Activated naive CD4-positive, alpha-beta T cell (primary cell): Measurements from ENCODE around the gene STIM1.

Experiments used
- DNase-seq, 4 experiments: peaks; one replicate each; lab custom pipeline; 2025; lab: John Stamatoyannopoulos, UW

The STIM1 gene

DNA sequence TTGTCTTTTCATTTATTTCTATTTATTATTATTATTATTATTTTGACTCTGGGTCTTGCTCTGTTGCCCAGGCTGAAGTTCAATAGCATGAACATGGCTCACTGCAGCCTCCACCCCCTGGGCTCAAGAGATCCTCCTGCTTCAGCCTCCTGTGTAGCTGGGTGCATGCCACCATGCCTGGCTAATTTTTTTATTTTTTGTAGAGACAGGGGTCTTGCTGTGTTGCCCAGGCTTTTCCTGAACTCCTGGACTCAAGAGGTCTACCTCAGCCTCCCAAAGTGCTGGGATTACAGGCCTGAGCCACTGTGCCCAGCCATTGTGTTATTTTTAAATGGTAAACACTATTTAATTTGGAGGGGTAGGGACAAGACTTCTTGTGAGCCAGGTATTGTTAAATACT lies 215.9 kb downstream of the STIM1 start:
- no peak for DNase-seq

- DNase-seq: no peak
Observed at GRCh38 chr11:4071914-4072313, 216.4 kb downstream of the STIM1 start.

DNA sequence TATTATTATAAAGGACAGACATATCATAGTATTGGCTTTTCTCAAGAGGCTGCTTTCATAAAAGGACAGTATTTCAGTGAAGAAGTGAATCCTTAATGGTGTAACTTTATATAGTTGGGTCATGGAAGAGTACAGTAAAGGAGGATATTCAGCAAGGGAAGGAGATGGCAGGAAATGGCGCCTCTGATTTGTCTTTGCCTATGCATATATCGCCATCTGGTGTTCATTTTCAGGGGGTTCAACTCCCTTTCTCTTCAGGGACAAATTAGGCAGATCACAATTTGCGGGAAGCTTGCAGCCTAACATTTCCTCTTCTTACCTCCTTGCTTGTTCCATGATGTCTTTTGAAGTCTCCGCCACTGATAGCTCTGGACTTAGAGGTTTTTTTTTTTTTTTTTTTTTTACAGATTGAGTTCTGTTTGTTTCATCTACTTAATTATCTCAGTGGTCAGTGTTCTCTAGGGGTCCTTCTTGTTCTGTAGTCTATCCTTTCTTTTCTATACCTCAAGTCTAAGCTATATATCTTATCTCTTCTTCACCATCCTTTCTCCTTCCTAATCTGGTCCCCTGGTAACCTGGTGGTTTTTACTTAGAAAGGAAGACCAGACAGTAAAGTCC lies 217.3 kb downstream of the STIM1 start:
- DNase-seq: peak in 1 of 4 experiments; percentile 5

DNA sequence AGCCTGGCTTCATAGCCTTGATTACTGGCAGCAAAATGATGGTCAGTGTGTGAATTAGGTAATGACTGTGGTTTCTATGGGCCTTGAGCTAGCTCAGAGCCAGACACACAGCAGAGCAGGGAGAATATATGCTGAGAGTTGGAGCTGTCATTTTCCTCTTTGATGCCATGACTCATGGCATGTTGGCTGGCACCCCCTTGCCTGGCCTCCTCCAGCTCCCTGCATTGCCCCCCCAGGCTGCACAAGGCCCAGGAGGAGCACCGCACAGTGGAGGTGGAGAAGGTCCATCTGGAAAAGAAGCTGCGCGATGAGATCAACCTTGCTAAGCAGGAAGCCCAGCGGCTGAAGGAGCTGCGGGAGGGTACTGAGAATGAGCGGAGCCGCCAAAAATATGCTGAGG lies 218.8 kb downstream of the STIM1 start:
- DNase-seq: no peak

DNA sequence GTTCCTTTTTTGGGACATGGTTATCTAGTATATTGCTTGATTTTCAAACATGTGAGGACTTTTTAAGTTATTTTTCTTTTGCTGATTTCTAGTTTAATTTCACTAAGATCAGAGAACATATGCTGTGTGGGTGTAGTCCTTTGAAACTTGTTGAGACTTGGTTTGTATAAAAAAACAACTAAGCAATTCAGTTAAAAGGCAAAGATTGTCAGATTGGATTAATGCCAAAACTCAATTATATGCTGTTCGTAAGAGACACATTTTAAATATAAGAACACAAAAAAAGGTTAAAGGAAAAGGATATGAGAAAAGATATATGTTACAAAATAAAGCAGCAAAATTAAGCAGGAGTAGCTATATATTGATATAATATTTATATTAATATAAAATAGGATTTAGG lies 221.3 kb downstream of the STIM1 start:
- no peak for DNase-seq

GRCh38 chr11:4083198-4083597 lies 227.7 kb downstream of the STIM1 start:
- DNase-seq: no peak

GRCh38 chr11:4084406-4085125 lies 229.1 kb downstream of the STIM1 start:
- no peak for DNase-seq

- DNase-seq: no peak
Observed at GRCh38 chr11:4085575-4085974, 230.1 kb downstream of the STIM1 start.

- DNase-seq: no peak
Observed at GRCh38 chr11:4086575-4087353, 231.3 kb downstream of the STIM1 start.

DNA sequence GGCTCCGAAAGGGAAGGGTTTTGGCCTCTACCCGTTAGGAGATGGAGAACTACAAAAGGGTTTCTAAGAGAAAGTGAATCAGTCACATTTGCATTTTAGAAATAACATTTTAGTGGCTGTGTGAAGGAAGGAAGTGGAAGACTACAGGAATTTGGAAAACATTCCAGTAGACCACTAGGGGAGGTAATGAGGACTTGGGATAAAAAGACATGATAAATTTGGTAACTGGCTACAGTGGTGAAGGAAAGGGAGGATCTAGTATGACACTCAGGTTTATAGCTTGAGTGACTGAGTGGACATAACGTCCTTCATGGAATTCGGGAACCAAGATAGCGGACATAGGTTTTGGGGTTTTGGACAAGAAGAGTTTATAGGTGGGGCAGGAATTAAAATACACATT lies 232.1 kb downstream of the STIM1 start:
- no peak for DNase-seq

DNA sequence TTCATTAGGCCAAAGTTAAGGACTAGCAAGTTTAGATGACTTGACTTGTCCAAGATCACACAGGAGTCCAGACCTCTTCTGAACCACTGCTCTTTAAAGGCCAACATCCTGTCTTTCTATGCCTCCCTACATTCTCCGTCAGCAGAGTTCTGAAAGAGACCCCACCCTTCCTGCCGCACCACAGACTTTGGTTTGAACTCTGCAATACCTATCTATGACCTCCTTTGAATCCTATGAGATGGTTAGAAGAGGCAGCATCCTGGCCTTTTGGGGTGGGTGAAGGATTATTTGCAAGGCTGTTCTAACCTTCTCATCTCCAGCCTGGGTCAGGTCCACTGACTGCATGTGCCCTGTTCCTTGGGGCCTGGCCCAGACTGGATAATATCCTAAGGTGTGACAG lies 234.8 kb downstream of the STIM1 start:
- peak in 2 of 4 experiments; percentile 27 to 28 for DNase-seq

GRCh38 chr11:4092026-4092425 lies 236.6 kb downstream of the STIM1 start:
- no peak for DNase-seq

GRCh38 chr11:4093519-4094347 lies 238.3 kb downstream of the STIM1 start:
- DNase-seq: no peak

DNA sequence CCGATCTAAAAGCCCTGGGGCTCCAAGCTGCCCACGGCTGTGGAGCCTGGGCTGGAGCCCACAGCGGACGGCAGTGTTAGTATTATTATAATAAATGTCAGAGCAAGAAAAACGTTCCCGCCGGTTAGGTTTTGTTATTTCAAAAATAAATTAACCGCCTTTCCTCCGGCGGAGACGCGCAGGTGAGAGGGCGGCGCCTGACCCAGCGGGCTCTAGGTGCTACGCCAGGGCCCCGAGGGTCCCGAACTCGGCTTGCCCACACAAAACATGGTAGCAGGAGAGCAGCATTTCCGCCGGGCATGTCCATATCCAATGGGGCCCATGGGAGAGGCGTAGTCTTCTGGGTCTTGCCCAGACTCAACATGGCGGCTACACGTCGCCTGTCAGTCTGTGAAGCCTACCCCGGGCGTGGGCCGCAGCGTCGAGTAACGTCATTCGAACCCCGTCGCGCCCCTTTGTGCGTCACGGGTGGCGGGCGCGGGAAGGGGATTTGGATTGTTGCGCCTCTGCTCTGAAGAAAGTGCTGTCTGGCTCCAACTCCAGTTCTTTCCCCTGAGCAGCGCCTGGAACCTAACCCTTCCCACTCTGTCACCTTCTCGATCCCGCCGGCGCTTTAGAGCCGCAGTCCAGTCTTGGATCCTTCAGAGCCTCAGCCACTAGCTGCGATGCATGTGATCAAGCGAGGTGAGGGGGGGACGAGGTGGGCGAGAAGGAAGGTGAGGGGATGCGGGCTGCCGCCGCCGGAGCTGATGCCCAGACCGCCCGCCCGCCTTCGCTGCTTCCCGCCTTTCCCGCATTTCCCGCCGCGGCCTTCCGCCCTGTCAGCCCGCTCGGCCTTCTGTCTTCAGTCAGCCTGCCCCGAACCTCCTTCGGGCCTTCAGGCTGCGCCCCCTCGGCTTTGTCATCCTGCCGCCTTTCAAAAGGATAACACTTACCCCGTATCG lies 239.2 kb downstream of the STIM1 start, which contains the start of gene RRM1:
RRM1 (plus strand) TSS at position 452 of the 944 bp plus-strand sequence; CDS start at position 666, 214 bp downstream.
- DNase-seq: peak; percentile 80 to 86 (median 84)

DNA sequence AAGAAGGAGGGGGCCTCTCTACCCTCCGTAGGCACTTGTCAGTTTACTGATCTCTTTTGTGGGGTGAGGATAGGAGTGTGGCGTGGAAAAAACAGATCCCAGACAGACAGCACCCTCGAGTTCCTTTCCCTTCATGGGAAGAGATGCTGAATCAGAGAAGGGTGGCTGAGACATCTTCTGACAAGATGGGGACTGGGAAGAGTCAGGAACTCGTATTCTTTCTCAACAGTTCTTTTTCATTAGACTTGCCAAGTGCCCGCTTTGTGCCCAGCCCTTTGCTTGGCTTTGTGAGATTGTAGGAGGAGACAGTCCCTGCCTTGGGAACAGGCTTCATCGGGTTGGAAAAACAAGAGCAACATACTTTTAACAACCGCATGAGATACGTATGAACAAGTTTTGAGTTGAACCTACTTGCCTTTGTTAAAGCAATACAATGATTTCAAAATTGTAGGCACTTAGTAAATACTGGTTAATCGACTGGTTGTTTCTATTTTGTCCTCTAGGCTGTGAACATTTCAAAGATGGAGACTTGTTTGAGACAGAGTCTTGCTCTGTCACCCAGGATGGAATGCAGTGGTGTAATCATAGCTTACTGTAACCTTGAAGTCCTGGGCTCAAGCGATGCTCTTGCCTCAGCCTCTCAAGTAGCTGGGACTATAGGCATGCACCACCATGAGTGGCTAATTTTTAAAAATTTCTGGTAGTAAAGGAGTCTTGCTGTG lies 240.2 kb downstream of the STIM1 start:
- no peak for DNase-seq

- no peak for DNase-seq
Observed at GRCh38 chr11:4098026-4098621, 242.7 kb downstream of the STIM1 start.

DNA sequence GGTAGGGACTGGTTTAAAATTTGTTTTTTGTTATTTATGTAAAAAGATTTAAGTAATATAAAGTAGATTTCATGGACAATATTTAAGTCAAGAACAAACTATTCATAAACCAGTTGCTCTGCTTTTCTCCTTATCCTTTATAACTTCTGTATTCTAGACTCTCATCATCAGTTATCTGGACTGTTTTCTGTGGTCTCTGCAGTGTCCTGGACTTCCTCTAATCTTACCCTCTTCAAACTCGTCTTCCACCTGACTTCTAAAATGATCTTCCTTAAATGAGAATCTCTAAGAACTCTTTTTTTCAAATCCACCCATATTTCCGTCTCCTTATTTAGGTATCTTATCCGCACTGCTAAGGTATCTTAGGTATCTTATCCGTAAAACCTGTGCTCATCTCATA lies 247.2 kb downstream of the STIM1 start:
- no peak for DNase-seq

DNA sequence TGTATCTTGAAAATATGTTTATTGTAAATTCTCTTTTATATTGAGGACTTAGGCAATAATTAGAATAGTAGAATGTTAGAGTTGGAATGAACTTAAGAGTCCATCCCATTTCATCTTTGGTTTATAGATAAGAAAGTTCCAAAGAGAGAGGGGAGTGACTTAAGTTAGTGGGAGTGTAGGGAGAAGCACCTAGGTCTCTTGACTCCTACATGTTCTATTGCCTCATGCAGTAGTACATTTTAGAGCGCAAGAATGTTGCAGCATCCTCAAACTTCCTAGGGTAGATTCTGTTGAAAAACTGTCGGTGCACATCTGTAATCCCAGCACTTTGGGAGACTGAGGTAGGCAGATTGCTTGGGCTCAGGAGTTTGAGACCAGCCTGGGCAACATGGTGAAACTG lies 247.8 kb downstream of the STIM1 start:
- DNase-seq: no peak

- DNase-seq: no peak
Observed at GRCh38 chr11:4105916-4106315, 250.5 kb downstream of the STIM1 start.

DNA sequence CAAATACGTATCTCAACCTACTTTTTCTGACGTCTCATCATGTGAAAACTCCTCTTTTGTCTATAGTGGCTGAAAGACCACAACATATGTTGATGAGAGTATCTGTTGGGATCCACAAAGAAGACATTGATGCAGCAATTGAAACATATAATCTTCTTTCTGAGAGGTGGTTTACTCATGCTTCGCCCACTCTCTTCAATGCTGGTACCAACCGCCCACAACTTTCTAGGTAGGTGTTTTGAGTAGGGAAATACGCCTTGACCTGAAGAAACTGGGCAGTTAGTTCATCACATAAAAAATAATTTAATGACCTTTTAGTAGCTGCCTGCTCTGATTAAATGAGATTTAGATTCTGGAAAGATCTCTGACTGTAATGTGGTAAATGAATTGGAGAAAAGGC lies 256.4 kb downstream of the STIM1 start:
- DNase-seq: no peak
